ENCODE measurements around the gene OR6V1.

- TF ChIP-seq CTCF (IDR thresholded peaks at IDR 0.05; ENCODE audit: insufficient read depth, low read depth, low read length) (no peak), EZH2 (IDR thresholded peaks at IDR 0.05; ENCODE audit: insufficient read depth, low read length) (no peak)
Observed at GRCh38 chr7:143015084-143015483, 37.1 kb upstream of the OR6V1 start.
